ENCODE results near the gene HEMGN.
"Not testable (repeated sequence)": the region's sequence is repeated elsewhere in the genome, so short reads cannot be mapped to it uniquely, and the experiment has no call there.

Gene HEMGN

DNA sequence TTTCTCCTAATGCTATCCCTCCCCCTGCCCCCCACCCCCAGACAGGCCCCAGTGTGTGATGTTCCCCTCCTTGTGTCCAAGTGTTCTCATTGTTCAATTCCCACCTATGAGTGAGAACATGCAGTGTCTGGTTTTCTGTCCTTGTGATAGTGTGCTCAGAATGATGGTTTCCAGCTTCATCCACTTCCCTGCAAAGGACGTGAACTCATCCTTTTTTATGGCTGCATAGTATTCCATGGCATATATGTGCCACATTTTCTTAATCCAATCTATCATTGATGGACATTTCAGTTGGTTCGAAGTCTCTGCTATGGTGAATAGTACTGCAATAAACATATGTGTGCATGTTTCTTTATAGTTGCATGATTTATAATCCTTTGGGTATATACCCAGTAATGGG lies 7.5 kb upstream of the HEMGN start:
- not testable (repeated sequence) for H3K27me3 ChIP-seq (replicated peaks; ENCODE audit: insufficient read depth, low read length); H3K27ac ChIP-seq (ENCODE audit: low read length); H3K36me3 ChIP-seq (replicated peaks; ENCODE audit: insufficient read depth, low read length); H3K9me3 ChIP-seq (replicated peaks; ENCODE audit: insufficient read depth, low read length); H3K4me3 ChIP-seq (ENCODE audit: low read length); H2AFZ ChIP-seq (ENCODE audit: low read length); H3K79me2 ChIP-seq (ENCODE audit: low read length); H3F3A ChIP-seq (ENCODE audit: insufficient read depth, low read length); DNase-seq; H4K20me1 ChIP-seq (ENCODE audit: insufficient read depth, low read length); H3K9me2 ChIP-seq (replicated peaks; ENCODE audit: insufficient read depth, low read length); H3K4me1 ChIP-seq (ENCODE audit: low read length); H3K4me2 ChIP-seq (ENCODE audit: low read depth, low read length); H3K9ac ChIP-seq (ENCODE audit: low read length)

DNA sequence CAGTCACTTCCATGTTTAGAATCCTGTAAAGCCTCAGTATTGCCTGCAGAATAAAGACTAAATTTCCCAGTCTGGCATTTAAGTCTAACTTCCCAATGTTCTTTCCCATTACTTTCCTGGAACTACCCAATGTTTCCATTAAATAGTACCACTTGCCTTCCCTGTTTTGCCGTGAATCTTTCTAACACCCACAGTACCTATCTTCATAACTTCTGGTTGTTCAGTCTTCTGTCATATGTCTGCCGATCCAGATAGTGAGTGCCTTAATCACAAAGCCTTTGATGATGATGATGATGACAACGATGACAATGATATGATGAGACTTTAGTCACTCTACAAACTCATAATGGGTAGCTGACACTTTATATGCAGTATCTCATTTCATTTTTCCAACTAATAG lies 6.6 kb upstream of the HEMGN start:
- DNase-seq: no peak
- Histone ChIP-seq H3K4me3 (ENCODE audit: low read length) (no peak overlapping the region), H3K4me1 (ENCODE audit: low read length) (peaks cover 14% of the 10 kb centered on the region), H4K20me1 (ENCODE audit: insufficient read depth, low read length) (no peaks in the 10 kb centered on the region), H3K9ac (ENCODE audit: low read length) (no peak overlapping the region), H3K4me2 (ENCODE audit: low read depth, low read length) (no peak overlapping the region), H3K9me2 (replicated peaks; ENCODE audit: insufficient read depth, low read length) (no peaks in the 10 kb centered on the region), H3K36me3 (replicated peaks; ENCODE audit: insufficient read depth, low read length) (no peaks in the 10 kb centered on the region), H2AFZ (ENCODE audit: low read length) (no peak overlapping the region), H3K79me2 (ENCODE audit: low read length) (no peaks in the 10 kb centered on the region), H3F3A (ENCODE audit: insufficient read depth, low read length) (no peaks in the 10 kb centered on the region), H3K27ac (ENCODE audit: low read length) (no peak overlapping the region), H3K9me3 (replicated peaks; ENCODE audit: insufficient read depth, low read length) (no peaks in the 10 kb centered on the region), H3K27me3 (replicated peaks; ENCODE audit: insufficient read depth, low read length) (no peaks in the 10 kb centered on the region)
- TF ChIP-seq EZH2phosphoT487 (IDR thresholded peaks at IDR 0.05; ENCODE audit: low read length) (no peak), EZH2 (optimal IDR thresholded peaks at IDR 0.05; ENCODE audit: low read depth, low read length) (no peak)
- TF ChIP-seq, protein P1, sequence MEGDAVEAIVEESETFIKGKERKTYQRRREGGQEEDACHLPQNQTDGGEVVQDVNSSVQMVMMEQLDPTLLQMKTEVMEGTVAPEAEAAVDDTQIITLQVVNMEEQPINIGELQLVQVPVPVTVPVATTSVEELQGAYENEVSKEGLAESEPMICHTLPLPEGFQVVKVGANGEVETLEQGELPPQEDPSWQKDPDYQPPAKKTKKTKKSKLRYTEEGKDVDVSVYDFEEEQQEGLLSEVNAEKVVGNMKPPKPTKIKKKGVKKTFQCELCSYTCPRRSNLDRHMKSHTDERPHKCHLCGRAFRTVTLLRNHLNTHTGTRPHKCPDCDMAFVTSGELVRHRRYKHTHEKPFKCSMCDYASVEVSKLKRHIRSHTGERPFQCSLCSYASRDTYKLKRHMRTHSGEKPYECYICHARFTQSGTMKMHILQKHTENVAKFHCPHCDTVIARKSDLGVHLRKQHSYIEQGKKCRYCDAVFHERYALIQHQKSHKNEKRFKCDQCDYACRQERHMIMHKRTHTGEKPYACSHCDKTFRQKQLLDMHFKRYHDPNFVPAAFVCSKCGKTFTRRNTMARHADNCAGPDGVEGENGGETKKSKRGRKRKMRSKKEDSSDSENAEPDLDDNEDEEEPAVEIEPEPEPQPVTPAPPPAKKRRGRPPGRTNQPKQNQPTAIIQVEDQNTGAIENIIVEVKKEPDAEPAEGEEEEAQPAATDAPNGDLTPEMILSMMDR (IDR thresholded peaks at IDR 0.05; ENCODE audit: low read length): no peak

DNA sequence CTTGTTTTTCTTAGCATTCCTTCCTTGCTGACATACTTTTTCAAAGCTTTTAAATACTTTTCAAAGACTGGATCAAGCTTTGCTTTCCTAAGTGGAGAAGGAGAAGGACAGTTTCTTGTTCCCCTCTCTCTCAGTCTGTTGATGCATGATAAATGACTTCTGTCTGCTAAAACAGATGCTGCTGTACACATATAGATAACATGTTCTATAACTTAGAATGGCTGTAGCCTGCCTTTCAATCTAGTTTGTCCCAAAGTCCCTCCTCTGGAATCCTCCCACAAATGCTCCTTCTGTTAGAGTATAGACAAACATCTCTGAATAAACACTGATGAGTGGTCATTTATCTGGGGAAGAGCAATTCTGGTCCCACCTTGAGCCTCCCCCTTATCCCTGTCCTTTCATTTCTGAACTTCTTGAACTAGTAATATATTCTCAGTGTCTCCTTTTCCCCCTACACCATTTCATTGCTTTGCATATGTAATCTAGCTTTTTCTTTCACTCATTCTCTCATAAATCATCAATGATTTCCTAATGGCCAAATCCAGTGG lies 5.4 kb upstream of the HEMGN start:
- Histone ChIP-seq H3K4me1 (ENCODE audit: low read length) (peaks cover 25% of the 10 kb centered on the region), H4K20me1 (ENCODE audit: insufficient read depth, low read length) (no peaks in the 10 kb centered on the region), H3K27me3 (replicated peaks; ENCODE audit: insufficient read depth, low read length) (no peaks in the 10 kb centered on the region), H3K79me2 (ENCODE audit: low read length) (no peaks in the 10 kb centered on the region), H3K4me2 (ENCODE audit: low read depth, low read length) (no peak overlapping the region), H3K9me3 (replicated peaks; ENCODE audit: insufficient read depth, low read length) (no peaks in the 10 kb centered on the region), H2AFZ (ENCODE audit: low read length) (no peak overlapping the region), H3K4me3 (ENCODE audit: low read length) (no peak overlapping the region), H3K9me2 (replicated peaks; ENCODE audit: insufficient read depth, low read length) (no peaks in the 10 kb centered on the region), H3K36me3 (replicated peaks; ENCODE audit: insufficient read depth, low read length) (no peaks in the 10 kb centered on the region), H3F3A (ENCODE audit: insufficient read depth, low read length) (peaks cover 10% of the 10 kb centered on the region), H3K27ac (ENCODE audit: low read length) (no peak overlapping the region), H3K9ac (ENCODE audit: low read length) (no peak overlapping the region)
- TF ChIP-seq, protein P1 (IDR thresholded peaks at IDR 0.05; ENCODE audit: low read length): no peak
- TF ChIP-seq EZH2 (optimal IDR thresholded peaks at IDR 0.05; ENCODE audit: low read depth, low read length): no peak
- no peak for TF ChIP-seq EZH2phosphoT487 (IDR thresholded peaks at IDR 0.05; ENCODE audit: low read length)
- no peak for DNase-seq

DNA sequence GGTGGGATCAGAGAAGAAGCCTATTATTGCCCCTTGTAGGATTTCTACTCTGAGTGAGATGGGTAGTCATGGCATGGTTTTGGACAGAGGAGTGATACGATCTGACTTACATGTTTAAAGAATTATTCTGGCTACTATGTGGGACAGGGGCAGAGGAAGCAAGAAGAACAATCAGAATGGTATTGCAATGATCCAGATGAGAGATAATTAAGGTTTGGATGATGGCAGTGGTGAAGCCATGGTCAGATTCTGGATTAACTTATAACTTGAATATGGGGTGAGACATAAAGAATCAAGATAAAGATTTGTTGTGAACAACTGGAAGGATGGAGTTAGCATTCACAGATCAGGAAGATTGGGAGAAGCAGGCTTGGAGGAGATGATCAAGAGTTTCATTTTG lies 3.4 kb upstream of the HEMGN start:
- peaks cover 13% of the 10 kb centered on the region for H3K79me2 ChIP-seq (ENCODE audit: low read length)
- DNase-seq: no peak
- H3F3A ChIP-seq (ENCODE audit: insufficient read depth, low read length): peaks cover 19% of the 10 kb centered on the region
- no peak overlapping the region for H2AFZ ChIP-seq (ENCODE audit: low read length)
- no peaks in the 10 kb centered on the region for H4K20me1 ChIP-seq (ENCODE audit: insufficient read depth, low read length)
- H3K27ac ChIP-seq (ENCODE audit: low read length): no peak overlapping the region
- no peak overlapping the region for H3K9ac ChIP-seq (ENCODE audit: low read length)
- TF ChIP-seq EZH2phosphoT487 (IDR thresholded peaks at IDR 0.05; ENCODE audit: low read length): no peak
- TF ChIP-seq, protein P1 (IDR thresholded peaks at IDR 0.05; ENCODE audit: low read length): no peak
- no peak for TF ChIP-seq EZH2 (optimal IDR thresholded peaks at IDR 0.05; ENCODE audit: low read depth, low read length)
- H3K4me2 ChIP-seq (ENCODE audit: low read depth, low read length): no peak overlapping the region
- H3K36me3 ChIP-seq (replicated peaks; ENCODE audit: insufficient read depth, low read length): no peaks in the 10 kb centered on the region
- no peaks in the 10 kb centered on the region for H3K9me3 ChIP-seq (replicated peaks; ENCODE audit: insufficient read depth, low read length)
- no peaks in the 10 kb centered on the region for H3K27me3 ChIP-seq (replicated peaks; ENCODE audit: insufficient read depth, low read length)
- H3K4me3 ChIP-seq (ENCODE audit: low read length): no peak overlapping the region
- H3K4me1 ChIP-seq (ENCODE audit: low read length): peaks cover 37% of the 10 kb centered on the region
- no peaks in the 10 kb centered on the region for H3K9me2 ChIP-seq (replicated peaks; ENCODE audit: insufficient read depth, low read length)
